Fibroblast of skin of right quadriceps (primary cell): ENCODE measurements around the gene SET.

Experiments used
- DNase-seq: peaks from one replicate; pipeline ENCODE4 v3.0.0-alpha.2; 2013

Gene SET

GRCh38 chr9:128688501-128689292, at the start of gene SET:
Gene SET, plus strand, starts transcription at chr9:128689222. Its CDS starts 361 bp downstream, at chr9:128689583.
- peak; percentile 94 for DNase-seq

DNA sequence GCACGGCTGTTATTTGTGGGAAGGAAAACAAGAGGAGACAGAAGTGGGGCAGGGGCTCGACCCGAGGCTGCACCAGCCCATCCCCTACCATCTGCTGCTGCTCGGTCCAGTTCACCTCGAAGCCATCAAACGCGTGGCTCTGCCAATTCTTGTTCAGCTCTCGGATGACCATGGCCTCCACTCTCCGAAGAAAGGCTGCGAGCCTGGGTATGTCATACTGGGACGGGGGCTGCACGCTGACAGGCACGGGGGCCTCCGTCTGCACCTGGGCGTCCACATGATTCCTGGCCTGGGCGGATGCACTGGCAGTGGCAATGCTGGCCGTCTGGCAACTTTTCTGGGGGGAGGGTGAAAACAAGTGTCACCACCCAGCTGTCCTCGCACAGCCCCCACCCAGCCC, 48.4 kb upstream of the SET start:
- DNase-seq: no peak

GRCh38 chr9:128642675-128643245, 46.3 kb upstream of the SET start:
- no peak for DNase-seq

- no peak for DNase-seq
These were observed 45.3 kb upstream of the SET start for GRCh38 chr9:128643519-128644300.

- peak; percentile 29 for DNase-seq
These were observed 40.8 kb upstream of the SET start for GRCh38 chr9:128648206-128648605.

DNA sequence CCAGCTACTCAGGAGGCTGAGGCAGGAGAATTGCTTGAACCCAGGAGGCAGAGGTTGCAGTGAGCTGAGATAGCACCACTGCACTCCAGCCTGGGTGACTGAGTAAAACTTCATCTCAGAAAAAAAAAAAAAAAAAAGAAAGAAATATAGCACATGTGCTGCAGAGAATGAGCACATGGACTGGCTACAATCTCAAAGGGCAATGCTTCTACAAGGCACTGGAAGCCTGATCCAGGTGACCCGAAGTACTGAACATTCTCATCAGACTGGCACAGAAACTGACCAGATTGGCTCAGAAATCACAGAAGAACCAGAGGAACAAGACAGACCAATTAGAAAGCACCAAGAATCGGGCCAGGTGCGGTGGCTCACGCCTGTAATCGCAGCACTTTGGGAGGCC, 37.2 kb upstream of the SET start:
- DNase-seq: no peak

DNA sequence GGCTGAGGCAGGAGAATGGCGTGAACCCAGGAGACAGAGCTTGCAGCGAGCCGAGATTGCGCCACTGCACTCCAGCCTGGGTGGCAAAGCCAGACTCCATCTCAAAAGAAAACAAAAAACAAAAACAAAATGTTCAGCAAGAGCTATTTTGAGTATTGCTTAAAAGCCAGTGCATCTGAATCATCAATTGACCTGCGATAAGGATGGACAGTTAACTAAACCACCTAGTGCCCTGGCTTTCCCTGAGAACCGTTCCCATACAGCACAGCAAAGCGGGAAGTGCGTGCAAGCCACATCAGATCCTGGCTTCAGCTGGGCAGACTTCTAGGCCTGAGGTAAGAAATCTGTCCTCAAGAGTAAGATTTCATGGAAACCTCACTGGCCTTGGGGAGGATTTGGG, 35.1 kb upstream of the SET start:
- DNase-seq: no peak

GRCh38 chr9:128654481-128654880, 34.5 kb upstream of the SET start:
- DNase-seq: no peak

DNA sequence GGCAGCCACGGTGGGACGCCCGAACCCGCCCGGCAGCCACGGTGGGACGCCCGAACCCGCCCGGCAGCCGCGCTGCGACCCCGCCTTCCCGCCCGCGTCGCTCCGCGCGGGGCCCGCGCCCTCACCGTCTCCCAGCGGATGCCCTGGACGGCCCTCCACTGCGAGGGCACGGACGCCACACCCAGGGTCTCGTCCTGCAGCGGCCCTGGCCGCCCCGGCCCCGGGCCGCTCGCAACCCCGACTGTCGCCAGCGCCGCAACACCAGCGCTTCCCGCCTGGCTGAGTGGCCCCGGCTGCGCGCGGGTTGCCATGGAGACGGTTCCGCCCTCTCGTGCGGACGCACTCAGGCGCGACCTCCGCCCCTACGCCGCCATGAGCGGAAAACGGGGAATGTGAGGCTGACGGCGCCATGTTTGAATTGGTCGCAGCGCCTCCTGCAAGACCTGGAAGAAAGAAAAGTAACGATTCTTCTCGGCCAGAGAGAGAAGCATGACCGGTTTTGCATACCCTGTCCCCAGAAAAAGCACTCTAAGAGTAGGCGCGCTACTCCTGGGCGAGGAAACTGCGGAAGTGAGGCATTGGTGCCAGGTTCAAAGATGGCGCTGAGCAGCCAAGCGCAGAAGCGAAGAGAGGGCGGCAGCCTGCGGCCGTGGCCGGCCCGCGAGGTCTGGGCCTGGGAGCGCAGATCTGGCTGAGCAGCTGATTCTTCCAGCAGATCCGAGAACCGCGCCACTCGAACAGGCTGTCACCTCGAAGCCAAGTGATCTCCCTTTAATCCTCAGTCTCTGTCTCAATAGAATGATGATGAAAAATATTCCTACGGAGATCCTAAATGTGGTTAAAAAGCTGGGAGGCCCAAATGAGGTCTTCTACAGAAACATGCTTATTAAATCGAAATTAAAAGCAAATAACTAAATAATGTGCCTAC, 32.3 kb upstream of the SET start, which contains the start of gene DYNC2I2:
TSS of gene DYNC2I2 (minus strand) at position 432 of the 928 bp plus-strand sequence. CDS start at position 311, 121 bp downstream.
- DNase-seq: peak; percentile 93

- no peak for DNase-seq
These were observed 31.7 kb upstream of the SET start for GRCh38 chr9:128657344-128657704.

DNA sequence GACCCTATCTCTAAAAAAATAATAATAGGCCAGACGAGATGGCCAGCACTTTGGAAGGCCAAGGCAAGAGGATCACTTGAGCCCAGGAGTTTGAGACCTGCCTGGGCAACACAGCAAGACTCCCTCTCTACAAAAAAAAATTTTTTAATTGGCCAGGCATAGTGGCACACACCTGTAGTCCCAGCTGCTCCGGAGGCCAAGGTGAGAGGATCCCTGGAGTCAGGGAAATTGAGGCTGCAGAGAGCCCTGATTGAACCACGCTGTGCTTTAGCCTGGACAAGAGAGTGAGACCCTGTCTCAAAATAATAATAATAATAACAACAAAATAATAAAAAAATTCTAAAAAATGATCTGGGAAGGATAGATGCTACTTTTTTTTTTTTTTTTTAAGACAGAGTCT, 31.2 kb upstream of the SET start:
- no peak for DNase-seq

GRCh38 chr9:128666481-128666941, 22.5 kb upstream of the SET start:
- peak; percentile 34 for DNase-seq

DNA sequence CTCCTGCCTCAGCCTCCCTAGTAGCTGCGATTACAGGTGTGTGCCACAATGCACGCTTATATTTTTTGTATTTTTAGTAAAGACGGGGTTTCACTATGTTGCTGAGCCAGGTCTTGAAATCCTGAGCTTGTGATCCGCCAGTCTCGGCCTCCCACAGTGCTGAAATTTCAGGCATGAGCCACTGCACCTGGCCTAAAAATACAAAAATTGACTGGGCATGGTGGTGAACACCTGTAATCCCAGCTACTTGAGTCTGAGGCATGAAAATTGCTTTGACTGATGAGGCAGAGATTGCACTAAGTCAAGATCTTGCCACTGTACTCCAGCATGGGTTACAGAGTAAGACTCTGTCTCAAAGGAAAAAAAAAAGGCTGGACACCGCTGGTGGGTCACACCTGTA, 19.2 kb upstream of the SET start:
- no peak for DNase-seq

GRCh38 chr9:128675382-128675781, 13.6 kb upstream of the SET start:
- DNase-seq: no peak

DNA sequence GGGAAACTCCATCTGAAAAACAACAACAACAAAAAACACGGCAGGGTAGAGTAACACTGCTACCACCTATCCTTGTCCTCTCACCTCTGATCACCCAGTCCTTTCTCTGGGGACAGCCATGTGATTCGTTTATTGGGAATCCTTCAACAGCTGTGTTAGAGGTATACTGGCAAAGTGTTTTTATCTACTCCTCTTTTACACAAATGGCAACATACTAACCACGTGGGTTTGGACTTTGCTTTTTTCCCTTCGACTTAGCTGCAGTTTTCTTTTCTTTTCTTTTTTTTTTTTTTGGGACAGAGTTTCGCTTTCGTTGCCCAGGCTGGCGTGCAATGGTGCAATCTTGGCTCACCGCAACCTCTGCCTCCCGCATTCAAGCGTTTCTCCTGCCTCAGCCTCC, 11.2 kb upstream of the SET start:
- DNase-seq: no peak

- DNase-seq: peak; percentile 58
These were observed 5.5 kb upstream of the SET start for GRCh38 chr9:128683340-128684064.

DNA sequence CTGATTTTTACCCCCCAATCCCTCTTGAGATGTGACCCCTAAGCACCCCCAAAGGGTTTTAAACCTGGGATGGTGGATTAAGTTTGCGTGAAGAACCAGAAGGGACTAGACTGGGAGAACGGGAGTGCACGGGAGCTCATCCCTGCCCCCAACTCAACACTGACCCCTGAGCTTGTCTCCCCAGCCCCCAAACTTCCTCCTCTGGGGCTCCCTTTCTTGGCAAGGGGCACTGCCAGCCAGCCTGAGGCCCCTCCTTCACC, 5.0 kb upstream of the SET start:
- no peak for DNase-seq

DNA sequence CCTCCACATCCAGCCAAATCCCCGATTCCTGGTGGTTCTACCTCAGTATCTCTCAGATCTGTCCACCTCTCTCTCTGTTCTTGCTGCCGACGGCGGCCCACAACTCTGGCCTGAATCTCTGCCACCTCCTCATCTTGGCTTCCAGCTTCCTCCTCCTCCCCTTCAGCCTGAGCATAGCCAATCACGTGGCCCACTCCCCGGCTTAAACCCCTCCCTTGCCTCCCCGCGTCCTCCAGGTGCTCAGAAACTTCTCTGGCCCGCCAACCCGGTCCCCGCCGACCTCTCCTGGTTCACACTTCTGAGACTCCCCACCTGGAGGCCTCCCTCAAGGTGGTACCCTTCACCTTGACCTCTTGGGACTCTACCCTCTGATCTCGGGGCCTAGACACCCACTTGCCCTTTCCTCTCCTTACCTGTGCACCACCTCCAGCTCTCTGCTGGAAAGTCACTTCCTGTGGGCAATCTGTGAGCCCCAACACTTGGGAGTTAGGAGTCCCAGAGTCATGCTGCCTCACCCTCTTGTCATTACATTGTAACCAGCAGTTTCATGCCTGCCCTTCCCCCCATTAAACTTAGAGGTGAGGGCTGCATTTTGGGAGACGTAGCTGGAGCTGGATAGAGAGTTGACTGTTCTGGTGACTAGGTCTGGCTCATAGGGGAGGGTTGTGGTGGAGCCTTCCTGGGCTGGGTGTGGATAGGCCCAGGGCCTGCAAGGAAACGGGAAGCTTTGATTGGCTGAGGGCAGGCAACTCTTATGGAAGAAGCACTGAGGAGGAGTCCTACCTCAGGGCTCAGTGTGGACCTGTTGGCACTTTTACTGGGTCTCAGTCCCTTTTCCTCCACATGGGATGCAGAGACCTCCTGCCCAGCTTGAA, 4.5 kb upstream of the SET start:
- DNase-seq: peak; percentile 72

- no peak for DNase-seq
These were observed 3.2 kb upstream of the SET start for GRCh38 chr9:128685636-128686489.

GRCh38 chr9:128687453-128687852, 1.6 kb upstream of the SET start:
- no peak for DNase-seq
